T47D (cell line): ENCODE measurements around the gene ST6GALNAC4.

ENCODE experiments used
- DNase-seq, 2 experiments: peaks; one replicate each; pipeline versions ENCODE4 v3.0.0 to v3.0.0-alpha.2; 2011 to 2012; ENCODE audit warnings: low read depth in 1 of 2, low spot score in 1 of 2
- JUND ChIP-seq: IDR thresholded peaks from 2 replicates; pipeline ENCODE4 v1.6.1; 2012; ENCODE audit warnings: low read depth
- in situ Hi-C: cut with HindIII; loops from 2 replicates; pipeline ENCODE4 v1.10.0; 2016; ENCODE audit warnings: low sequenced_read_pairs, low pct_unique_long_range_greater_than_20kb

ST6GALNAC4 gene, protein sequence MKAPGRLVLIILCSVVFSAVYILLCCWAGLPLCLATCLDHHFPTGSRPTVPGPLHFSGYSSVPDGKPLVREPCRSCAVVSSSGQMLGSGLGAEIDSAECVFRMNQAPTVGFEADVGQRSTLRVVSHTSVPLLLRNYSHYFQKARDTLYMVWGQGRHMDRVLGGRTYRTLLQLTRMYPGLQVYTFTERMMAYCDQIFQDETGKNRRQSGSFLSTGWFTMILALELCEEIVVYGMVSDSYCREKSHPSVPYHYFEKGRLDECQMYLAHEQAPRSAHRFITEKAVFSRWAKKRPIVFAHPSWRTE

DNA sequence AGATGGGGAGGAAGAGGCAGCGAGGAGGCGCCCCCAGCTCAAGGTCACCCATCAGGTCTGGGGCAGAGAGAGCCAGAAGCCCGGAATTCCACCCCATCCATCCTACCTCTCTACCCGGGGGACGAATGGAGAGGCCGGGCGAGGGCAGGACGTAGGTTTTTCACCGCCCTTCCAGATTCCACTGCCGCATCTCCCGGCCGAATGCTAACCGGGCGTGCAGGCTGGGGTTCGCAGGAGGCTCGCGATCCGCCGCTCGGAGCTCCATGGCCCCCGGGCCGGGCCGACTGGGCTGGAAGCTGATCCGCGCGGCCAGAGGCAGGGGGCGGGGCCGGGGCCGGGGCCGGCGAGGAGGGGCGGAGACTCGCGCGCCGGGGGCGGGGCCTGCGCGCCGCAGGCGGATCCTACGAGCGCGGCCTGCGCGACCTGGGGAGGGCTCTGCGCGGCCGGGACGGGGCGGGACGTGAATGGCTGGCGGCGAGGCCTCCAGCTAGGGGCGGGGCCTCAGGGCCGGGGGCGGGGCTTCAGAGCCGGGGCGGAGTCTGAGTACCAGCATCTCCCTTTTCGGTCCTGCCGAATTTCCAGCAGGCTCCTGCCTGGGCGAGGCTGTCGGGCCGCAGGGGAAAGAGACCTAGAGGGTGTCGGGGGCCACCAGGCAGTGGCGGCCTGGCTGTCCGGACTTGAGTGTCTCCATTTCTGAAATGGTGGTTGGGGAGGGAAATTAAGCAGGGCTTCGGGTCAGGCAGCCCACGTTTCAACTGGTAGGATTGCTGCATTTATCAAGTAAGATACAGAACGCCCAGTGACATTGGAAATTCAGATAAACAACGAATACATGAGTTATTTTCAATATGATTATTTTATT, at the start of gene ST6GALNAC4:
Gene ST6GALNAC4 (minus strand): TSS at position 322 of the 862 bp plus-strand sequence. CDS start 622 bp downstream, outside the sequence.
- no peak for TF ChIP-seq JUND
- in situ Hi-C loops = no loop called here
- peak; percentile 90 for DNase-seq

DNA sequence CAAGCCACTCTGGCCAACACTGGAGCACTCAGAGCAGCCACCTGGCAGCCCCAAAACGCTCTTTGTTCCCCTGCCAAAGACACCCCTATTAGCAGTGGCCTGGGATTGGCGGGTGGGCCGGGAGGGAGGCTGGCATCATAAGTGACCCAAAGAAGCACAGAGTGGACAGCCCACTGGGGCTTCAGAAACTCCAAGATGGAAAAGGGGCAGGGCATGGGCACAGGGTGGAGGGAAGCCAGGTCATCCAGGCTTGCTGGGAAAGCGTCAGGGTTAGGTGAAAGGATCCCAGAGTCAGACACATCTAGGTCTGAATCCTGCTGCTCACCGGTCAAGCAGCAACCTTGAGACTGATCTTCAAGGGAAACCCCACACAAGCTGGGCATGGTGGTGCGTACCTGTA, 49.1 kb upstream of the ST6GALNAC4 start:
- no peak for TF ChIP-seq JUND
- DNase-seq = no peak
- in situ Hi-C loops = no loop called here

DNA sequence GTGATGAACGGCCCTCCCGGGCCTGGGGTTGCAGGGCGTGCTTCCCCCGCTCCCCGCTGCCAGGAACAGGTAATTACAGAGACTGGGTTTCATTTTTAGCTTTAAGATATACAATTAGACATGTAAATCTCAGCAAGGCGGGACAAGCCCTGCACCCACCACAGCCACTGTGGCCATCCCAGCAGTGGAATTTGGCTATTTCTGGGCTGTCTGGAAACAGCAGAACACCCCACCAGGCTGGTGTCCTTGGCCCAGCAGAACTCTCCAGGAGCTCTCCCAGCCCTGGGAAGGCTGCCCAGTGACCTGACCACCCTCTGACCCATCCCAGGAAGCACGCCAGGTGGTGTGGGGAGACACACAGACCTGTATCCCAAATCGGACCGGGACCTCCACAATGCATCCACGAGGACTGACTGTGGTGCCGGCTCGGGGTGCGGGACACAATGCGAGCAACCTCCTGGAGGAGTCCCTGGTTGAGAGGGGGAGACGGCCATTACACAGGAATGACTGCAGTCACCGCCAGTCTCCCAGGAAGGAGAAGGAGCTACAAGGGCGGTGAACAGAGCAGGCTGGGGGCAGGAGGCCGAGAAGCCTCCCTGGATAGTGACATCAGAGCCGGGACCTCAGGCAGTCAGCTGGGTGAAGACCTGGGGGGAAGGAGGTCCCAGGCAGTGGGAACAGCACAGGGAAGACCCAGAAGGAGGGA, 46.7 kb upstream of the ST6GALNAC4 start:
- in situ Hi-C loops = no loop called here
- TF ChIP-seq JUND = no peak
- DNase-seq = no peak

DNA sequence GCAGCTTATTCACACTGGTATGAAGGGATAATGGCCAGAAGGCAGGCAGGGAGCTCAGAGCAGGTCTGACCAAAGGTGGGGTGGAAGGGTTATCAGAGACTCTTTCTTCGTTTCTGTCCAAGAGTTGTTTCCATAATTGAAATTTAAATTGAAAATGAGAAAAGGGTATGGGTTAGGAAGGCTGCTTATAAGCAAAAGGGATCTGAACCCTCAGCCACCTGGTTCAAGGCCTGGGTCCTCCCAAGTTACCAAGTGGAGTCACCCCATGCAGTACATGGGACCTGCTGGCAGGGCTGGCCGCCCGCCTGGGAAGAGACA, 46.2 kb upstream of the ST6GALNAC4 start:
- in situ Hi-C loops = no loop called here
- TF ChIP-seq JUND = no peak

DNA sequence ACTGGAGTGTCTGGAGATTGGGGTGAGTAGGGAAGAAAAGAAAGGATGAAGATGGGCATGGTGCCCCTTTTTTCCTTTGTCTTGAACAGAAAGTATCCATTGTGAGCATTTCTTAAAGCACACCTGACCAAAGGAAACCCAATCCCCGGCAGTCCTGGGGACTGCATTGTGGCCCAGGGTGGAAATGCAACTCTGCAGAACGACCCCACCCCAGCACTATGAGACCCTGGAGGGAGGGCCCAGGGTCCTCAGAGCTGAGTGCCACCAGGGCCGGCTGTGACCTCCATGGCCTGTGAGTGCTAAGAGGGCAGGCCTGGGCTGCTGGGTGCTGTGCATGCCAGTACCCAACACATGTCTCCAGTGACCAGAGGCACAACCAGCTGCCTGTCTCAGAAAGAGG, 45.4 kb upstream of the ST6GALNAC4 start:
- in situ Hi-C loops = no loop called here
- no peak for TF ChIP-seq JUND
- no peak for DNase-seq

More for the DNA sequence above, 46.2 kb upstream of the ST6GALNAC4 start:
- DNase-seq = no peak

DNA sequence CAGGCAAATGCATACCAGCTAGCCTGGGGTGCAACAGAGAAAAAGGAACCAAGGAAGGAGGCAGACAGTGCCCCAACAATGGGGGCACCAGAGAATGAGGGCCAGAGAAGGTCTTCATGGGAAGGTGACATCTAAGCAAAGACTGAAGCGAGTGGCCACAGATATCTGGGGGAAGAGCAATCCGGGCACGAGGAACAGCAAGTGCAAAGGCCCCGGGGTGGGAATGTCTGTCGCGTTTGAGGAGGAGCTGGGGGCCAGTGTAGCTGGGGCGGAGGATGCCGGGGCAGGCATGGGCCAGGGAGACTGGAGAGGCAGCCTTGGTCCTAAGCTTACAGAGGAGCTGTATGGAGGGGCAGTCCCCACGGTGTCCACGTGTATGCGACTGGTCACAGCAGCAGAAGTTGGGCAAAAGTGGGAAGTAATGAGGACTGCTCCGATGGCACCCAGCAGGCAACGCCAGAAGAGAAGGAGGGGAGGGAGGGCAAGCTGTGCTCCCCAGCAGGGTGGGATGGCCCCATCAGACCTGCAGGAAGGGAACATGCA, 44.8 kb upstream of the ST6GALNAC4 start:
- TF ChIP-seq JUND = no peak
- DNase-seq = no peak
- in situ Hi-C loops = no loop called here

DNA sequence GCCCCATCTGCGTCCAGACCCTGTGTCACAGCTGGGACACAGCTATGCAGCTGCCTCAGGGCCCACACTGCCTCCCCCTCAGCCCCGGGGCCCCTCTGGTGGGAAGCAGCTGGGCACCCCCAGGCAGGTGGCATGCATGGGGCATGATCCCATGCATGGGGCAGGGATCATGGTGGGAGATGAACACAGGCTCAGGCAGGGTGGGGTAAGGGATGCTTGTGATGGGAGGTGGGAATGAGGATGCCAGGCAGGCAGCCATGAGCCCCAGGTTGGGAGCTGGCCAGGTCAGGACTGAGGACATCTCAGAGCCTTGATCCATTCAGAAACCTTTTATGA, 44.3 kb upstream of the ST6GALNAC4 start:
- no peak for DNase-seq
- in situ Hi-C loops = no loop called here
- no peak for TF ChIP-seq JUND

DNA sequence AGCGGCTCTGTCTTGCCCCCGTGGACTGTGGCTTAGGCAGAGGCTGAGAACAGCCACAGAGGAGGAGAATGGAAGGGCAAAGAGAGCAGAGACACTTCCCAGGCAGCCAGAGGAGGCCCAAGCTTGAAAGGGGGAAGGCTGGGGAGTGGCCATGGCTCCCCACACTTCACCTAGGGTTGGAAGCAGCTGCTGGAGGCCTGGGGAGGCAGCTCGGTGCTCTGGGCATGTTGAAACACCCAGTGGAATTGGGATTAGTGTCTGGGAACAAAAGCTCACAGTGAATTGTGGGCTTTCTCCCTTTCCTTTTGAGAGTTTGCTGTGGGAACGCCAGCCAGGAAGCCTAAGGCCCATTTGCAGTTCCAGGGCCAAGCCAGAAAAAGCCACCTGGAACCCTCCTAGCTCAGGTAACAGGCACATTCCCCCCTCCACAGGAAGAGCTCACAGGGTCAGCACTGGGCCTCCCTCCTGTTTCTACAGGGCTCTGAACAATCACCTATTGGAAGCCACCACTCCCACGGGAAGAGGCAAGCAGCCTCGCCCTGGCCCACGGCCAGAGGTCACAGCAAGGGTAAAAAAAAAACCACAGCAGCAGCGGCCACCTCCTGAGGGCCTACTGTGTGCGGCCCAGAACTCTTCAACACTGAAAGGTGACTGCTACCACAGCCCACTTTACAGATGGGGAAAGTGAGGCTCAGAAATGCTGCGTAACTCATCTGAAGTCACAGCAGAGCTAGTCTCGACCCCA, 43.7 kb upstream of the ST6GALNAC4 start:
- DNase-seq = peak in 1 of 2 experiments; percentile 76
- no peak for TF ChIP-seq JUND
- in situ Hi-C loops = no loop called here

DNA sequence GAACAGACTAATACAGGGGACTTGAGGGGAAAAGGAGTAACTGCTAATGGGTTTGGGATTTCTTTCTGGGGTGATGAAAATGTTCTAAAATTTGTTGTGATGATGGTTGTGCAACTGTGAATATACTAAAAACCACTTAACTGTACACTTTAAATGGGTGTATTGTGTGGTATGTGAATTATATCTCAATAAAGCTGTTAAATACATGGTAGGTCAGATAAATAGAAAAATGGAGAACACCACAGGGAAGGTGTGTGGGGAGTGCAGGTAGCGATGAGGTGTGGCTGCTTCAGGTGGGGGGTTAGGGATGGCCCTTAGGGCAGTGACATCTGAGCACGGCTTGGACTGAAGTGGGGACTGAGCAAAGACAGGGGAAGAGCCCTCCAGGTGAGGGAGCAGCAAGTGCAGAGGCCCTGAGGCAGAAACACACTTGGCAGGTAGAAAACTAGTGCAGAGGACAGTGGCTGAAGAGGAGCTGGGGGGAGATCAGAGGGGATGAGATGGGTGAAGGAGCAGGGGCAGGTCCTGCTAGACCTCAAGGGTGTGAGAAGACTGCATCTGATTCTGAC, 43.1 kb upstream of the ST6GALNAC4 start:
- in situ Hi-C loops = no loop called here
- TF ChIP-seq JUND = no peak

DNA sequence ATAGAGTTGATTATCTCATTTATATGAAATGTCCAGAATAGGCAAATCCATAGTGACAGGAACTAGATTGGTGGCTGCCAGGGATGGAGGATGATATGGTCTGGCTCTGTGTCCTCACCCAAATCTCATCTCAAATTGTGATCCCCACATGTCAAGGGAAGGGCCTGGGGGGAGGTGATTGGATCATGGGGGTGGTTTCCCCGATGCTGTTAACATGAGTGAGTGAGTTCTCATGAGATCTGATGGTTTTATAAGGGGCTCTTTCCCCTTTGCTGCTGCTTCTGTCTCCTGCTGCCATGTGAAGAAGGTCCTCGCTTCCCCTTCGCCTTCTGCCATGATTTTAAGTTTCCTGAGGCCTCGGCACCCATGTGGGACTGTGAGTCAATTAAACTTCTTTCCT, 42.6 kb upstream of the ST6GALNAC4 start:
- in situ Hi-C loops = no loop called here
- DNase-seq = no peak
- TF ChIP-seq JUND = no peak

More for the DNA sequence above, 43.1 kb upstream of the ST6GALNAC4 start:
- no peak for DNase-seq

DNA sequence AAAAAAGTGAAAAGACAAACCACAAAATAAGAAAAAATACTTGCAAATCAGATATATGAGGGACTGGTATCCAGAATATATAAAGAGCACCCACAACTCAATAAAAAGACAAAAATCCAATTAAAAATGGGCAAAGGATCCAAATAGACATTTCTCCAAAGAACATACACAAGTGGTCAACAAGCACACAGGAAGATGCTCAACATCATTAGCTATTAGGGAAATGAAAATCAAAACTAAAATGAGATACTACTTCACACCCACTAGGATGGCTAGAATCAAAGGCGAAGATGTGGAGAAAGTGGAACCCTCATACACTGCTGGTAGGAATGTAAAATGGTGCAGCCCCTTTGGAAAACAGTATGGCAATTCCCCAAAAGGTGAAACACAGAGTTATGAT, 41.9 kb upstream of the ST6GALNAC4 start:
- in situ Hi-C loops = no loop called here
- TF ChIP-seq JUND = no peak
- no peak for DNase-seq

DNA sequence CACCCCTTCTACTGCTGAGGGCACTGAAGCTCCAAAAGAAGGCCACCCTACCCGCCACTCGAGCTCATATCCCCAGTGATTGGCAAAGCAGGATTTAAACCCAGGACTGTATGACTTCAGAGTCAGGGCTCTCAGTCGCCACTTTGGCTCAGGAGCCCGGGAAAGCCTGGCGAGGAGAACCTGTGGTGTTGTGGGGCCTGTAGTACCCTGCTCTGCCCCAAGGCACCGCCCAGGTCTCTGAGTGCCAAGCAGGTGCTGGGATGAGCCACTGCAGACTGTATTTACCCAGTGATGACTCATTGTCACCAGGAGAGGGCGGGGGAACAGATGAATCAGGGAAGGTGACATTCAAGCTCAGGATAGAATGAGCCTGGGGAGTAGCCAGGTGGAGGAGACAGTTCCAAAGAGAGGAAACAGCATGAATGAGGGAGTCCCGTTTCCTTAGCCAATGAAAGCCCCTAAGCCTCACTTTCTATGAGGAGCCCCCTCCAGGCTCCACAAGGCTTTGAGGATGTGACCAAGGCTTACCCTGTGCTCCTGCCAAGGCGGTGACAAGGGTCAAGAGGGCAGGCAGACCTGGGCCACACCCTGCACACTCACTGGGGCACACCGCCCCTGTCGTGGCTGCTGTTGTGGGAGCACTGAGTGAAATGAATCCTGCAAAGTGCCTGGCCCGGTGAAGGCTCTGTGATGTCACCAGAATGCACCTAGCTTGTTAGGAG, 38.6 kb upstream of the ST6GALNAC4 start:
- peak; percentile 99 for TF ChIP-seq JUND
- peak; percentile 97 to 98 for DNase-seq
- in situ Hi-C loops = no loop called here
